CD14-positive monocyte (primary cell): ENCODE data around the gene SMARCE1. TPM values are rescaled to one million over a fixed set of nuclear protein-coding genes. Genes with fewer than 3 reads are reported as not detected.

ENCODE experiments used
- DNase-seq, 3 donors: peaks; one replicate each; pipeline ENCODE4 v3.0.0-alpha.2; 2011 to 2022
- H2AFZ ChIP-seq: 2 replicates; pipeline ENCODE4 v1.6.0; 2012; ENCODE audit warnings: mild to moderate bottlenecking, low read depth, low read length, inconsistent platforms; ENCODE audit not compliant: insufficient read depth, poor library complexity, severe bottlenecking
- H3K27ac ChIP-seq, 2 donors: 1 replicate in 1 of 2; 2 replicates in 1 of 2; pipeline ENCODE4 v1.5.1; 2012 to 2013; ENCODE audit warnings: low read length in 2 of 2, control low read depth in 1 of 2, inconsistent platforms in 1 of 2, low read depth in 1 of 2, mild to moderate bottlenecking in 1 of 2
- H3K27me3 ChIP-seq, 2 donors: one replicate each; pipeline versions ENCODE4 v1.6.0 to v1.6.1; 2011 to 2013; ENCODE audit warnings: low read length in 2 of 2; ENCODE audit not compliant: control insufficient read depth in 2 of 2, insufficient read depth in 2 of 2
- H3K36me3 ChIP-seq, 2 donors: replicated peaks in 1 of 2; 1 replicate in 1 of 2; 2 replicates in 1 of 2; pipeline versions ENCODE4 v1.5.1 to v1.6.1; 2012 to 2013; ENCODE audit warnings: low read length in 2 of 2, control low read depth in 1 of 2, inconsistent platforms in 1 of 2, mild to moderate bottlenecking in 1 of 2; ENCODE audit not compliant: insufficient read depth in 2 of 2, control insufficient read depth in 1 of 2
- H3K4me1 ChIP-seq, 2 donors: 1 replicate in 1 of 2; 2 replicates in 1 of 2; pipeline versions ENCODE4 v1.5.1 to v1.6.1; 2012 to 2013; ENCODE audit warnings: low read length in 2 of 2, control low read depth in 1 of 2, inconsistent platforms in 1 of 2, mild to moderate bottlenecking in 1 of 2, moderate library complexity in 1 of 2; ENCODE audit not compliant: insufficient read depth in 2 of 2, control insufficient read depth in 1 of 2
- H3K4me2 ChIP-seq: replicated peaks from 2 replicates; pipeline ENCODE3; 2012; ENCODE audit warnings: low read length, moderate library complexity, mild to moderate bottlenecking; ENCODE audit not compliant: poor library complexity, severe bottlenecking; ENCODE audit errors: extremely low read depth
- H3K4me3 ChIP-seq, 3 experiments: fragments of 200-600 bp in 1 of 3; sonication (generic) in 1 of 3; replicated peaks in 1 of 3; 1 replicate in 2 of 3; 2 replicates in 1 of 3; pipeline ENCODE4 v1.5.1; 2011 to 2013; ENCODE audit warnings: low read length in 3 of 3, mild to moderate bottlenecking in 3 of 3, control low read depth in 2 of 3, low read depth in 2 of 3, inconsistent platforms in 1 of 3, moderate library complexity in 1 of 3
- H3K79me2 ChIP-seq: 2 replicates; pipeline ENCODE4 v1.6.0; 2012; ENCODE audit warnings: mild to moderate bottlenecking, control low read depth, inconsistent platforms, low read length, moderate library complexity; ENCODE audit not compliant: insufficient read depth
- H3K9ac ChIP-seq: 2 replicates; pipeline ENCODE4 v1.6.0; 2017; ENCODE audit warnings: low read length, mild to moderate bottlenecking; ENCODE audit not compliant: insufficient read depth, poor library complexity, severe bottlenecking
- H3K9me3 ChIP-seq, 2 donors: replicated peaks in 1 of 2; 1 replicate in 1 of 2; 2 replicates in 1 of 2; pipeline versions ENCODE4 v1.5.1 to v1.6.1; 2012 to 2013; ENCODE audit warnings: low read length in 2 of 2, control low read depth in 1 of 2; ENCODE audit not compliant: control insufficient read depth in 1 of 2, insufficient read depth in 1 of 2
- H4K20me1 ChIP-seq: 2 replicates; pipeline ENCODE4 v1.6.0; 2012; ENCODE audit warnings: mild to moderate bottlenecking, low read length, control low read depth, moderate library complexity; ENCODE audit not compliant: insufficient read depth
- H3K27ac Mint-ChIP-seq, 7 donors: one replicate each; pipeline ENCODE4 v1.8.0; 2020; ENCODE audit warnings: mild to moderate bottlenecking in 7 of 7, mixed read lengths in 7 of 7, moderate library complexity in 6 of 7, inconsistent platforms in 2 of 7
- H3K27me3 Mint-ChIP-seq, 3 donors: one replicate each; pipeline ENCODE4 v1.8.0; 2021 to 2022; ENCODE audit warnings: low read depth in 3 of 3, mild to moderate bottlenecking in 3 of 3, mixed read lengths in 3 of 3, moderate library complexity in 3 of 3, inconsistent platforms in 1 of 3
- H3K36me3 Mint-ChIP-seq, 2 donors: one replicate each; pipeline ENCODE4 v1.8.0; 2020; ENCODE audit warnings: mixed read lengths in 2 of 2, inconsistent platforms in 1 of 2, mild to moderate bottlenecking in 1 of 2
- H3K4me1 Mint-ChIP-seq: one replicate; pipeline ENCODE4 v1.8.0; 2020; ENCODE audit warnings: mild to moderate bottlenecking, mixed read lengths
- H3K4me3 Mint-ChIP-seq, 2 donors: one replicate each; pipeline ENCODE4 v1.8.0; 2020; ENCODE audit warnings: mild to moderate bottlenecking in 2 of 2, mixed read lengths in 2 of 2, moderate library complexity in 1 of 2
- H3K9me3 Mint-ChIP-seq, 7 donors: one replicate each; pipeline ENCODE4 v1.8.0; 2020 to 2022; ENCODE audit warnings: mixed read lengths in 7 of 7, mild to moderate bottlenecking in 6 of 7, moderate library complexity in 6 of 7, inconsistent platforms in 2 of 7
- WGBS: methylation state at CpG from one replicate; pipeline ENCODE4 v1.1.5; 2013; ENCODE audit warnings: missing lambda C conversion rate; ENCODE audit not compliant: insufficient coverage; 5-methylcytosine and 5-hydroxymethylcytosine counted together
- intact Hi-C, 2 donors: fragments of 100-400 bp; cut with micrococcal nuclease; formaldehyde crosslinking; loops; one replicate each; pipeline versions ENCODE4 v1.15.0 to v1.15.1; 2023
- polyA plus RNA-seq, 3 donors: library from polyadenylated mRNA; depleted of rRNA in 1 of 3; unstranded in 2 of 3; stranded (reverse) in 1 of 3; fragments of 300-500 nt in 2 of 3; fragments of >200 nt in 1 of 3; fragmentation: Illumina TruSeq in 2 of 3; gene quantifications; 1 replicate in 2 of 3; 2 replicates in 1 of 3; pipeline ENCODE4 v1.2.3, GENCODE V29; 2012 to 2021
- TF ChIP-seq, protein P1 (sequence below): fragments of 200-600 bp; IDR thresholded peaks from one replicate; pipeline ENCODE4 v1.8.0; 2022; ENCODE audit warnings: antibody characterized with exemption, mild to moderate bottlenecking

SMARCE1 gene
- polyA plus RNA-seq, 3 donors = 18.6 to 127 (median 119) TPM

DNA sequence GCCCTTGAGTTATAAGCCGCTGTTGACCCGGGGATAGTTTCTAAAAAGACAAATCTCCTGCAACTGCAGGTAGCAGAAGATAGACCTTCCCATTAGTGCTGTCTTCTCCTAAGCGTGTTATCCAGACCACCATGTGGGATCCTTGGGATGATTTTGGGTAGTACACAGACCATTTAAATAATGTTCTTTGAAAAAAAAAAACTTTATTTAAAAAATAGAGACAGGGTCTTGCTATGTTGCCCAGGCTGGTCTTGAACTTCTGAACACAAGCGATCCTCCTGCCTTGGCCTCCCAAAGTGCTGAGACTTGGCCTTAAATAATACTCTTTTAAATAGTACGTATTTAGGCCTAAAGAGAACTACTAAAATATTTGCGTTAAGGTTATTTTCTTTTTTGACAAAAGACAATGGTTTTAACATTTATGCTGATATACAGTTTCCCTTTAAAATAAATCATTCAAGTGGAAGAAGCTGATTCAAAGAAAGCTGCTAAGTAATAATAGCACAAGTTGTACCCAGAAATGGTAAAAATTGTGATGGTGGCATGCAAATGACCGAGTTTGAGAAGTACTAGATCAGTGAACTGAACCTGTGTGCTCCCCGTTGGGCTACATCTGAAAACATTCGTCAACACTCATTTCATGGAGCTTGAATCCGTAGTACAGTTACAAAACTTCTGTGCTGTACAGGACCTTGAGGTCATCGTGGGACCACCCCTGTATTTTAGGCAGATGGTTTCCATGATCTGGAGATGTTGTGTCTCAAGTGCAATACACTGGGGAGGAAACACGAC lies 24.0 kb downstream of the SMARCE1 start:
- peaks cover 14 to 18% (median 14%) of the 10 kb centered on the region in 3 donors for H3K27me3 Mint-ChIP-seq
- Histone ChIP-seq H4K20me1 (no peaks in the 10 kb centered on the region), H3K9ac (no peak overlapping the region), H3K27ac (no peak overlapping the region), H3K9me3 (no peaks in the 10 kb centered on the region), H3K79me2 (no peaks in the 10 kb centered on the region), H3K36me3 (peaks cover 13 to 20% of the 10 kb centered on the region in 2 donors), H3K27me3 (no peaks in the 10 kb centered on the region), H3K4me1 (peaks cover 8 to 11% of the 10 kb centered on the region in 2 donors), H2AFZ (no peak overlapping the region), H3K4me3 (no peak overlapping the region), H3K4me2 (no peak overlapping the region)
- no peaks in the 10 kb centered on the region for H3K9me3 Mint-ChIP-seq
- peaks cover 17% of the 10 kb centered on the region for H3K4me1 Mint-ChIP-seq
- intact Hi-C loops = no loop called here
- 76% methylated on average over 5 of the region's 12 CpGs for WGBS
- TF ChIP-seq, protein P1, sequence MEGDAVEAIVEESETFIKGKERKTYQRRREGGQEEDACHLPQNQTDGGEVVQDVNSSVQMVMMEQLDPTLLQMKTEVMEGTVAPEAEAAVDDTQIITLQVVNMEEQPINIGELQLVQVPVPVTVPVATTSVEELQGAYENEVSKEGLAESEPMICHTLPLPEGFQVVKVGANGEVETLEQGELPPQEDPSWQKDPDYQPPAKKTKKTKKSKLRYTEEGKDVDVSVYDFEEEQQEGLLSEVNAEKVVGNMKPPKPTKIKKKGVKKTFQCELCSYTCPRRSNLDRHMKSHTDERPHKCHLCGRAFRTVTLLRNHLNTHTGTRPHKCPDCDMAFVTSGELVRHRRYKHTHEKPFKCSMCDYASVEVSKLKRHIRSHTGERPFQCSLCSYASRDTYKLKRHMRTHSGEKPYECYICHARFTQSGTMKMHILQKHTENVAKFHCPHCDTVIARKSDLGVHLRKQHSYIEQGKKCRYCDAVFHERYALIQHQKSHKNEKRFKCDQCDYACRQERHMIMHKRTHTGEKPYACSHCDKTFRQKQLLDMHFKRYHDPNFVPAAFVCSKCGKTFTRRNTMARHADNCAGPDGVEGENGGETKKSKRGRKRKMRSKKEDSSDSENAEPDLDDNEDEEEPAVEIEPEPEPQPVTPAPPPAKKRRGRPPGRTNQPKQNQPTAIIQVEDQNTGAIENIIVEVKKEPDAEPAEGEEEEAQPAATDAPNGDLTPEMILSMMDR = no peak
- H3K27ac Mint-ChIP-seq = no peak overlapping the region
- H3K36me3 Mint-ChIP-seq = peaks cover 14 to 21% of the 10 kb centered on the region in 2 donors
- DNase-seq = no peak
- H3K4me3 Mint-ChIP-seq = no peak overlapping the region

DNA sequence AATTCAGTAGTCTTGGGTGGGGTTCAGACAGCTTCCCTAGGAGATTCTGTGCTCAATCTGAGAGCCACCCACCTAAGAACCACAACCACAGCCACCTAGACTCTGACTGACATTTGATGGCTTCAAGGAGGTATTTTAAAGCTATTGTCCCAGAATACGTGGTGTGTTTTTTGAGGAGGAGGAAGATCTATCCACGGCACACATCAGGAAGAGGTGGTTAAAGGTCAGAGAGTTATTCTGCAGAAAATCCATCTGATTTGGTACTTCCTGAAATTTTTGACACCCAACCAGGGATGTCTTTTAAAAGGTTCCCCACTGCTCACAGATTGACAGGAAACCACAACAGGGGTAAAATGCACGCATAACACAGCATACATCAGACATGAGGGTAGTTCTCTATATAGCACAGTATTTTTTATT lies 25.1 kb downstream of the SMARCE1 start:
- no peak overlapping the region for H3K4me3 Mint-ChIP-seq
- H3K4me3 ChIP-seq = no peak overlapping the region
- 0% methylated on average over 2 of the region's 3 CpGs for WGBS

More for the DNA sequence above, 25.1 kb downstream of the SMARCE1 start:
- H3K9me3 Mint-ChIP-seq = no peaks in the 10 kb centered on the region
- H3K9ac ChIP-seq = no peak overlapping the region
- H3K27ac Mint-ChIP-seq = no peak overlapping the region
- H3K79me2 ChIP-seq = no peaks in the 10 kb centered on the region
- H3K36me3 Mint-ChIP-seq = peaks cover 5 to 12% of the 10 kb centered on the region in 2 donors
- H3K9me3 ChIP-seq = no peaks in the 10 kb centered on the region
- no peaks in the 10 kb centered on the region for H4K20me1 ChIP-seq
- peaks cover 14 to 19% (median 14%) of the 10 kb centered on the region in 3 donors for H3K27me3 Mint-ChIP-seq
- H3K27ac ChIP-seq = no peak overlapping the region
- no peaks in the 10 kb centered on the region for H3K27me3 ChIP-seq
- no peak overlapping the region for H2AFZ ChIP-seq
- H3K4me1 ChIP-seq = peaks cover 14 to 16% of the 10 kb centered on the region in 2 donors
- H3K4me2 ChIP-seq = no peak overlapping the region
- TF ChIP-seq, protein P1 = no peak
- peaks cover 2 to 9% of the 10 kb centered on the region in 2 donors for H3K36me3 ChIP-seq
- intact Hi-C loops = no loop called here
- DNase-seq = peak; percentile 16 to 60 (median 19)
- peaks cover 22% of the 10 kb centered on the region for H3K4me1 Mint-ChIP-seq
